Activated CD8-positive, alpha-beta T cell treated with anti-CD3 and anti-CD28 coated beads for 36 hours (primary cell): ENCODE data around the gene ITPR2. TPM values are rescaled to one million over a fixed set of nuclear protein-coding genes. Genes with fewer than 3 reads are reported as not detected.
A peak's percentile ranks its signal among the peaks of the same experiment; 100 is the strongest.

Experiments used
- ATAC-seq: fragments of 200-7000 bp; cut with Tn5 transposase; one replicate; pipeline ENCODE4 v1.10.0; 2021; ENCODE audit warnings: mild to moderate bottlenecking, moderate library complexity
- CTCF ChIA-PET: fragments of 350-600 bp; sonication (Branson Sonifier 250); formaldehyde crosslinking; loops from one replicate; lab custom pipeline; 2021; ENCODE audit warnings: antibody characterized with exemption; lab: Charles Lee
- POLR2A ChIA-PET: fragments of 350-600 bp; sonication (Branson Sonifier 250); formaldehyde crosslinking; loops from one replicate; lab custom pipeline; 2021; ENCODE audit warnings: antibody characterized with exemption; lab: Charles Lee
- DNase-seq: peaks from one replicate; pipeline ENCODE4 v3.0.0-alpha.2; 2020
- H3K27ac Mint-ChIP-seq: one replicate; pipeline ENCODE4 v1.8.0; 2021; ENCODE audit warnings: mild to moderate bottlenecking, mixed read lengths
- H3K27me3 Mint-ChIP-seq: one replicate; pipeline ENCODE4 v1.8.0; 2021; ENCODE audit warnings: mixed read lengths
- H3K36me3 Mint-ChIP-seq: one replicate; pipeline ENCODE4 v1.8.0; 2021; ENCODE audit warnings: low read depth, mixed read lengths
- H3K4me1 Mint-ChIP-seq: one replicate; pipeline ENCODE4 v1.8.0; 2021; ENCODE audit warnings: low read depth, mixed read lengths
- H3K4me3 Mint-ChIP-seq: one replicate; pipeline ENCODE4 v1.8.0; 2021; ENCODE audit warnings: mild to moderate bottlenecking, moderate library complexity, mixed read lengths
- H3K9me3 Mint-ChIP-seq: one replicate; pipeline ENCODE4 v1.8.0; 2021; ENCODE audit warnings: mixed read lengths
- intact Hi-C: fragments of 100-400 bp; cut with micrococcal nuclease; formaldehyde crosslinking; loops from one replicate; pipeline ENCODE4 v1.10.0; 2022
- total RNA-seq, 2 experiments: library from RNA; stranded (reverse); gene quantifications; one replicate each; pipeline ENCODE4 v1.2.3, GENCODE V29; 2021
- TF ChIP-seq, protein P1 (sequence below): fragments of 200-600 bp; IDR thresholded peaks from one replicate; pipeline ENCODE4 v1.8.0; 2022; ENCODE audit warnings: antibody characterized with exemption, mild to moderate bottlenecking

ITPR2 gene
- total RNA-seq, 2 experiments from 2014 or later = 38.9 to 41.2 TPM

DNA sequence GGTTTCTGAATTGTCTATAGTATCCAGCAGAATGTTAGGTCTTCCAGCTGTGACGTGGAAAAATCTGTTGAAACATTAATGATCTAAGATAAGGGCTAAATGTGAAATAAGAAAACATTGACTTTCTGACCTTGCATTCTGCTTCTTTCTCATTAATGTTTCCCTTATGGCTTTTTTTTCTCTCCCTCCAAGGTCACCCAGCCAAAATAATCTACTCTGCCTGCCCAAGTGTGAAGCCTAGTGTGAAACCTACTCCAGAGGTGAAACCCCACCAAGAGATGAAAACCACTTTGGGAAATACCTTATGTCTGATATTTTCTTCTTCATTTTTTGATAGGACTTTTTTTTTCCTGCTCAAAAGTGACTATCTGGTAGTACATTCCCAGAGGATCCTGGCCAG, 529.6 kb downstream of the ITPR2 start:
- ChIA-PET POLR2A (no interaction called here), CTCF (no interaction called here)
- peaks cover 13% of the 10 kb centered on the region for H3K27me3 Mint-ChIP-seq
- TF ChIP-seq, protein P1, sequence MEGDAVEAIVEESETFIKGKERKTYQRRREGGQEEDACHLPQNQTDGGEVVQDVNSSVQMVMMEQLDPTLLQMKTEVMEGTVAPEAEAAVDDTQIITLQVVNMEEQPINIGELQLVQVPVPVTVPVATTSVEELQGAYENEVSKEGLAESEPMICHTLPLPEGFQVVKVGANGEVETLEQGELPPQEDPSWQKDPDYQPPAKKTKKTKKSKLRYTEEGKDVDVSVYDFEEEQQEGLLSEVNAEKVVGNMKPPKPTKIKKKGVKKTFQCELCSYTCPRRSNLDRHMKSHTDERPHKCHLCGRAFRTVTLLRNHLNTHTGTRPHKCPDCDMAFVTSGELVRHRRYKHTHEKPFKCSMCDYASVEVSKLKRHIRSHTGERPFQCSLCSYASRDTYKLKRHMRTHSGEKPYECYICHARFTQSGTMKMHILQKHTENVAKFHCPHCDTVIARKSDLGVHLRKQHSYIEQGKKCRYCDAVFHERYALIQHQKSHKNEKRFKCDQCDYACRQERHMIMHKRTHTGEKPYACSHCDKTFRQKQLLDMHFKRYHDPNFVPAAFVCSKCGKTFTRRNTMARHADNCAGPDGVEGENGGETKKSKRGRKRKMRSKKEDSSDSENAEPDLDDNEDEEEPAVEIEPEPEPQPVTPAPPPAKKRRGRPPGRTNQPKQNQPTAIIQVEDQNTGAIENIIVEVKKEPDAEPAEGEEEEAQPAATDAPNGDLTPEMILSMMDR = no peak
- no peak for DNase-seq
- H3K4me3 Mint-ChIP-seq = no peak overlapping the region
- no peak for ATAC-seq
- H3K4me1 Mint-ChIP-seq = peaks cover 15% of the 10 kb centered on the region
- H3K36me3 Mint-ChIP-seq = no peaks in the 10 kb centered on the region
- intact Hi-C loops = no loop called here
- H3K27ac Mint-ChIP-seq = no peak overlapping the region
- no peaks in the 10 kb centered on the region for H3K9me3 Mint-ChIP-seq

DNA sequence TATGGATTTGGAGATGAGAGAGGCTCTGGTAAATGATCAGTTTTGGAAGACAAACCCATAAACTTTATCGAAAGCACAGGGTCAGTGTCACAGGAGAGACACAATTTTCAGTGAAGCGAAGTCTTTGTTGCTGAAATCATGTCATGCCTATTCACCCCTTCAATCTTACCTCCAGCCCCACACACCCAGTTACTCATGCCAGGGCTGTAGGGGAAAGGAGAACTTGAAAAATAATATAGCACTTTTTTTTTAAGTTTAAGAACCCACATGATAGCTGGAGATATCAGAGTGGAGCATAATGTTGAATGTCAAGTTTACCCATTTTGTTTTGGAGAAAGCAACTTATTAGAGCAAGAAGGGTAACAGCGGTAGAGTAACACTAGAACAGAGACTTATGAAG, 530.2 kb downstream of the ITPR2 start:
- no peak for DNase-seq
- Mint-ChIP-seq H3K9me3 (no peaks in the 10 kb centered on the region), H3K4me1 (peaks cover 21% of the 10 kb centered on the region), H3K27ac (no peak overlapping the region), H3K27me3 (peaks cover 13% of the 10 kb centered on the region), H3K36me3 (no peaks in the 10 kb centered on the region), H3K4me3 (no peak overlapping the region)
- intact Hi-C loops = no loop called here
- ATAC-seq = no peak
- CTCF ChIA-PET = no interaction called here
- TF ChIP-seq, protein P1 = no peak
- POLR2A ChIA-PET = no interaction called here

DNA sequence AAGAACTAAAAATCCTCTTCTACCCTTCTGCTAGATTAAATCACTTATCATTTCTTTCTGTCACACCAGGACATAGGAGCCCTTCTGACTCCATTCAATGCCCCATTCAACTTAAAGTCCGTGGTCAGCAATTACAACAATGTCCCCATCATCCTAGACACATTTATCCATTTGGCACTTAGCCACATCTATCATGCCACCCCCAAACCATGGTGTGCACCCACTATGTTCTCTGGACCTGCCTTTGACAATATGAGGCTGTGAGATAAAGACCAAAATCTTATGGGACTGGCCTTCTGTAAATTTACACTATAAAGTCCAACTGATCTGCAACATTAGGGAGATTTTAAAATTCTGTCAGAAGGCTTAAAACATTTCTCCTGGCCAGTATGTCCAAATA, 533.2 kb downstream of the ITPR2 start:
- POLR2A ChIA-PET = no interaction called here

DNA sequence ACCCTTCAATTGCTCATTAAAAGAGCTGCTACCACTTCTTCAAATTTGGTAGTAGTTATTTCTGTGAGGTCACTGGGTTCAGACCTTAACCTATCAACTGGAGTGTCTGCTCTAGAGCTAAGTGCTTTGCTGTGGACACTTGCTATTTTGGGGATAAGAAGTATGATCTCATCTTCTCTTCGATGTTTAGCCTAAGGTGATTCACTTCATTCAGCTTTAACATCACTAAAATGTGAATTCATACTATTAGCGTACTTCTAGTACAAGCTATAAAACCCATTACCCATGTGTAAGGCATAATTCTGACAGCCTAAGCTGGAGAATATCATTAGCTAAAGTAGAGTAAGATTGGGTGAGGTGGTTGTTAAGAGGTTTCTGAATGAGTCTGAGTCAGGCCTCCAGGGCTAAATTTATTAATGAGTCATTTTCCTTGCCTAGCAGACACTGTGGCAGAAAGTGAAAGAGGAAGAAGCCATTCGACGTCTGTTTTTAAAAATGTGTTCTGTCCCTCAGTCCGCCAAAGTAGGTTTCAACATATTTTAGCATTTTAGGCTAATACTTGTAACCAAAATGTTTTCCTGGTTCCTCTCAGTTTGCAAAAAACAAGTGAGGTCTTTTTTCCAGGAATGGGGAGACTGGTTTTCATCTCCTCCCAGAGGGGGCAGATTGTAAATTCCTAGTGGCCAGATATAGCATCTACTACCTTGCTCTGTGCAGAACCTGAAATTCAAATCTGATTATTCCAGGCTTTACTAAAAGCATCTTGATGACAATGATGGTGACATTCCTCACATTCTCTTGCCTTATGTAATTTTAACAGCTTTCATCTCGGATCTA, 534.0 kb downstream of the ITPR2 start:
- peak; percentile 32 for DNase-seq

More for the DNA sequence above, 533.2 kb downstream of the ITPR2 start:
- Mint-ChIP-seq H3K9me3 (no peaks in the 10 kb centered on the region), H3K4me1 (peaks cover 28% of the 10 kb centered on the region), H3K4me3 (no peak overlapping the region), H3K27ac (no peak overlapping the region), H3K36me3 (no peaks in the 10 kb centered on the region), H3K27me3 (peaks cover 16% of the 10 kb centered on the region)
- intact Hi-C loops = no loop called here
- ATAC-seq (no peak), DNase-seq (no peak)
- TF ChIP-seq, protein P1 = no peak
- CTCF ChIA-PET = interaction anchor here (1.2 kb wide), 1 partner anchor 11 kb away, joined by 3 read pairs; no protein-coding TSS in a partner anchor

More for the DNA sequence above, 534.0 kb downstream of the ITPR2 start:
- peak overlapping the region; percentile 44 for H3K4me3 Mint-ChIP-seq
- TF ChIP-seq, protein P1 = no peak
- POLR2A ChIA-PET = no interaction called here
- H3K9me3 Mint-ChIP-seq = no peaks in the 10 kb centered on the region
- no peaks in the 10 kb centered on the region for H3K36me3 Mint-ChIP-seq
- peak overlapping the region; percentile 18 for H3K27ac Mint-ChIP-seq
- peaks cover 16% of the 10 kb centered on the region for H3K27me3 Mint-ChIP-seq
- intact Hi-C loops = no loop called here
- ATAC-seq = peak; percentile 97
- CTCF ChIA-PET = interaction anchor here (1.1 to 1.2 kb wide), 3 partner anchors 9 to 26 kb away, joined by 3 read pairs; no protein-coding TSS in a partner anchor
- H3K4me1 Mint-ChIP-seq = peaks cover 28% of the 10 kb centered on the region
